Muscle of leg (tissue), 11 donors: ENCODE results near the gene RHOXF1. TPM values are rescaled to one million over a fixed set of nuclear protein-coding genes. Genes with fewer than 3 reads are reported as not detected.
"Not testable (repeated sequence)": the region's sequence is repeated elsewhere in the genome, so short reads cannot be mapped to it uniquely, and the experiment has no call there.

ENCODE experiments used
- DNase-seq: peaks from one replicate; pipeline ENCODE4 v3.0.0; 2013
- H3K27ac ChIP-seq: one replicate; pipeline ENCODE4 v1.5.1; 2013; ENCODE audit warnings: mild to moderate bottlenecking, low read length, control low read depth
- H3K27me3 ChIP-seq: one replicate; pipeline ENCODE4 v1.6.1; 2013; ENCODE audit warnings: low read length; ENCODE audit not compliant: control insufficient read depth, insufficient read depth
- H3K36me3 ChIP-seq: one replicate; pipeline ENCODE4 v1.6.1; 2013; ENCODE audit warnings: low read length; ENCODE audit not compliant: control insufficient read depth, insufficient read depth
- H3K4me1 ChIP-seq: one replicate; pipeline ENCODE4 v1.6.1; 2013; ENCODE audit warnings: low read length; ENCODE audit not compliant: control insufficient read depth, insufficient read depth
- H3K4me3 ChIP-seq: one replicate; pipeline ENCODE4 v1.5.1; 2013; ENCODE audit warnings: low read length, control low read depth
- H3K9me3 ChIP-seq: replicated peaks from 2 replicates; pipeline ENCODE4 v1.6.1; 2013; ENCODE audit warnings: low read depth, low read length; ENCODE audit not compliant: control insufficient read depth
- WGBS: methylation state at CpG from one replicate; pipeline ENCODE4 v1.1.5; 2013; ENCODE audit warnings: missing lambda C conversion rate; ENCODE audit not compliant: insufficient coverage; 5-methylcytosine and 5-hydroxymethylcytosine counted together
- polyA plus RNA-seq, 8 donors: library from polyadenylated mRNA; unstranded; fragments of 120-200 nt; gene quantifications; one replicate each; pipeline versions ENCODE4 v1.2.1 to v1.2.3, GENCODE V29; 2013; ENCODE audit warnings: inconsistent platforms in 1 of 8, low replicate concordance in 1 of 8; ENCODE audit not compliant: insufficient read length in 8 of 8, insufficient read depth in 1 of 8
- total RNA-seq: library from RNA; stranded (reverse); fragments of 120-200 nt; gene quantifications from one replicate; pipeline ENCODE4 v1.2.4, GENCODE V29; 2013

The RHOXF1 gene
- total and polyA plus RNA-seq, 9 donors, result 0.09 to 0.76 (median 0.27) TPM; not detected in 4

DNA sequence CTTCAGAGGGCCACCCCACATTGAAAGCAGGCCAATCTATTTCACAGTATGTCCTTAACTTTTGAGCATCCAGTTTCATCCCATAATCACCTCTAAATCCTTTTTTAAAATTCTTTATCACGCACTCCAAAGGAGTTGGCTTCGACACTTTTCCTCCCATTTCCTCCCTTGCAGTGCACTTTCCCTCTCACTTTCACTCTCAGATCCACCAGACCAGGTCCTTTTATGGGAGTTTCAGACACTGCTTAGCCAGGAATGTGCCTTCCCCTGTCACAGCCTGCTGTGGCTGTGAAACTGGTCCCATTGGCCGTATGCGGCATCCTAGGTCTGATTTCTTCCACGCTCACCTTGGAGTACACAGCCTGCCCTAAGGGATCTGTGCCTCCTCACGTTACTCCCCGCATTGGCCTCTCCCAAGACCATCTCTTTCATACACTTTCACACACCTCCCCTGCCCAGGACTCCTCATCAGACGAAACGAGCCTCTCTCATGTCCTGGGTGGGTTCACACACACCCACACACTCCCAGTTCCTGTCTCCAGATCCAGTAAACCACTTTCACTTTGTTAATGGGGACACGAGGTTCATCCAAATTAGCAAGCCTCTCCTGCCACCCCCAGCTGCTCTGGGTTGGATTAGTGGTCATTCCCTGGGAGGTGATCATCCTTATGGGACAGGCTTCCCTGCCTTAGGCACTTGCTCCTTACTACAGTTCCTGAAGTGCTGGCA is 28.3 kb downstream of the RHOXF1 start:
- Histone ChIP-seq H3K4me3 (no peak overlapping the region), H3K36me3 (no peaks in the 10 kb centered on the region), H3K9me3 (no peaks in the 10 kb centered on the region), H3K27ac (no peak overlapping the region), H3K4me1 (no peaks in the 10 kb centered on the region), H3K27me3 (peaks cover 2% of the 10 kb centered on the region)
- DNase-seq, result no peak
- WGBS, result 64% methylated on average over 9 of the region's 10 CpGs

GRCh38 chrX:120085553-120086185 is 30.0 kb downstream of the RHOXF1 start:
- WGBS, result no CpG with 5 or more reads among the region's 12 CpGs
- H3K4me3 ChIP-seq, H3K9me3 ChIP-seq, H3K36me3 ChIP-seq, H3K27ac ChIP-seq, H3K27me3 ChIP-seq, H3K4me1 ChIP-seq, DNase-seq: not testable (repeated sequence)

DNA sequence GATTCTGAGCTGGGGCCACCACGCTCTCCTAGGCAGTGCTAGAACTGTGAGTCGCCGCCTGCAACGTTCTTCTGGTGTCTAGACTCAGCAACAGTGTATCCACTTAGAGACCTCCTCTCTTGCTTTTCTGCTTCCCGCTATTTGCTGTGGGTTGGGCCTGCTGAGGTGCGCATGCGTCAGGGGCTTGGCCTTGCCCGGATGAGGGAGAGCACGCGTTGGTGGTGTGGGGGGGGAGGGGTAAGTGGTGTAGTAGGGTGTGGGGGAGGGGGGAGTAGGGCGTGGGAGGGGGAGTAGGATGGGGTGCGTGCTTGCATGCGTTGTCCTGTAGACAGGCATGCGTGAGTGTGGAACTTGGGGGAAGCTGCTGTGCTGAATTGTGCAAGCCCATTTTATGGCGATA is 38.1 kb downstream of the RHOXF1 start, which contains the start of gene RHOXF2B:
Gene RHOXF2B, minus strand, starts transcription at position 101 of the 400 bp plus-strand sequence. CDS start 138 bp downstream, outside the sequence.
- not testable (repeated sequence) for H3K27me3 ChIP-seq, H3K4me3 ChIP-seq, H3K27ac ChIP-seq, H3K36me3 ChIP-seq, H3K4me1 ChIP-seq, H3K9me3 ChIP-seq, DNase-seq
- WGBS, result no CpG with 5 or more reads among the region's 15 CpGs

GRCh38 chrX:120066169-120066568 is 49.5 kb downstream of the RHOXF1 start:
- H3K4me3 ChIP-seq, H3K9me3 ChIP-seq, H3K27me3 ChIP-seq, H3K4me1 ChIP-seq, H3K36me3 ChIP-seq, DNase-seq, H3K27ac ChIP-seq: not testable (repeated sequence)
- WGBS, result no CpG with 5 or more reads among the region's 1 CpG

Other genes starting within 250 kb of the RHOXF1 start
- gene RNF113A, start 244.2 kb downstream of the RHOXF1 start, total RNA-seq, result 11.9 TPM
- 10 to 100 TPM in 3 of 8 donors, 1 to 10 TPM in 5; 8.1 to 11.0 (median 9.4) TPM for gene RNF113A, start 244.2 kb downstream of the RHOXF1 start, polyA plus RNA-seq
- gene NDUFA1, start 244.1 kb downstream of the RHOXF1 start, total RNA-seq, result 183 TPM
- gene NDUFA1, start 244.1 kb downstream of the RHOXF1 start, polyA plus RNA-seq, result 100 to 1,000 TPM in 5 of 8 donors, 10 to 100 TPM in 3; 89.4 to 142 (median 115) TPM
- gene AKAP14, start 220.0 kb downstream of the RHOXF1 start, total RNA-seq, result not detected
- not detected for gene AKAP14, start 220.0 kb downstream of the RHOXF1 start, polyA plus RNA-seq
- 5.4 TPM for gene NKAP, start 172.2 kb downstream of the RHOXF1 start, total RNA-seq
- gene NKAP, start 172.2 kb downstream of the RHOXF1 start, polyA plus RNA-seq, result 1 to 10 TPM; 6.9 to 9.5 (median 8.2) TPM
- not detected for gene RHOXF2B, start 38.2 kb downstream of the RHOXF1 start, total RNA-seq
- gene RHOXF2B, start 38.2 kb downstream of the RHOXF1 start, polyA plus RNA-seq, result under 1 TPM in 2 of 8 donors, not detected in 6; 0.15 to 0.20 TPM
- gene RHOXF2, start 42.7 kb upstream of the RHOXF1 start, total RNA-seq, result not detected
- under 1 TPM in 1 of 8 donors, not detected in 7; 0.07 TPM for gene RHOXF2, start 42.7 kb upstream of the RHOXF1 start, polyA plus RNA-seq
- 12.7 TPM for gene ZBTB33, start 134.9 kb upstream of the RHOXF1 start, total RNA-seq
- 10 to 100 TPM in 7 of 8 donors, 1 to 10 TPM in 1; 9.3 to 19.4 (median 14.4) TPM for gene ZBTB33, start 134.9 kb upstream of the RHOXF1 start, polyA plus RNA-seq
- gene TMEM255A, start 195.5 kb upstream of the RHOXF1 start, total RNA-seq, result 3.3 TPM
- 10 to 100 TPM in 6 of 8 donors, 1 to 10 TPM in 2; 7.8 to 15.5 (median 11.6) TPM for gene TMEM255A, start 195.5 kb upstream of the RHOXF1 start, polyA plus RNA-seq
- 298 TPM for gene ATP1B4, start 246.2 kb upstream of the RHOXF1 start, total RNA-seq
- 100 to 1,000 TPM; 157 to 359 (median 241) TPM for gene ATP1B4, start 246.2 kb upstream of the RHOXF1 start, polyA plus RNA-seq